NCI-H82 treated with DMSO at 0.1 percent for 48 hours (cell line): ENCODE results near the gene ARL8A.
A peak's percentile ranks its signal among the peaks of the same experiment; 100 is the strongest.
"Not testable (repeated sequence)": the region's sequence is repeated elsewhere in the genome, so short reads cannot be mapped to it uniquely, and the experiment has no call there.

Experiments used
- DNase-seq: peaks from one replicate; lab custom pipeline; 2025; ENCODE audit not compliant: unreplicated experiment; lab: John Stamatoyannopoulos, UW

The ARL8A gene

GRCh38 chr1:202176949-202177927 is 32.7 kb upstream of the ARL8A start:
- no peak for DNase-seq

DNA sequence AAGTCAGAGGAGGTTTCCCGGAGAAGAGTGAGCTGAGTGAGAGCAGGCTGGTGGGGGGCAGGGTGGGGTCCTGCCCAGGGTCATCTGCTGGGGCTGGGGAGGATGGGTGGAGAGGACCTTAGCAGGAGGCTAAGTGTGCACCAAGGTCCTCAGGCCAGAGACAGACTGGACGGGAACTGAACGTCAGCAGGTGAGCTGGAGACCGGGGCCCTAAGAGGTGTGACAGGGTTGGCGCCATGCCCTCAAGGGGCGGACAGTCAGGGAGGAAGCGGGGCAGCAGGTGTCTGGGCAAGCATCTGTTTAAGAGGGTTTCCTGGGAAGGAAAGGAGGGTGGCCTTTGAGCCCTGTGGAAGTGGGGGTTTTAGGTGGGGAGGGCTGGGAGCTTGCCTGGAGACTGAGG is 29.5 kb upstream of the ARL8A start:
- no peak for DNase-seq

GRCh38 chr1:202172015-202172355 is 27.4 kb upstream of the ARL8A start:
- no peak for DNase-seq

GRCh38 chr1:202171292-202172014 is 26.9 kb upstream of the ARL8A start:
- no peak for DNase-seq

- DNase-seq = peak; percentile 27
These were observed 26.2 kb upstream of the ARL8A start for GRCh38 chr1:202170726-202171125.

DNA sequence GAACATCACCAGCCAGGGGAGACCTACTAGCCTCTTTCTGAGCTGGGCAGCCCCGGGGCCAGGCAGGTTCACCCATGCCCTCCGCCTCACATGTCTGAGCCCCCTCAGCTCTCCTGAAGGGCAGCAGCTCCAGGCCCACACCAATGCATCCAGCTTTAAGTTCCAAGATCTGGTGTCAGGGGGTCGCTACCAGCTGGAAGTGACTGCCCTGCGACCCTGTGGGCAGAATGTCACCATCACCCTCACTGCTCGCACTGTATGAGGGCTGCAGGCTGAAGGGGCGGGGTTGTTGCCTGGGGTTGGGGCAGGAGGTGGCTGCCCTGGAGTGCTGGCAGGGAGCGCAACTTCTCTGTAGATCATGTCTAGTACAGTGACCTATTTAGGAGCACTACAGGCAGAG is 24.3 kb upstream of the ARL8A start:
- DNase-seq = no peak

GRCh38 chr1:202167708-202168415 is 23.3 kb upstream of the ARL8A start:
- DNase-seq = no peak

DNA sequence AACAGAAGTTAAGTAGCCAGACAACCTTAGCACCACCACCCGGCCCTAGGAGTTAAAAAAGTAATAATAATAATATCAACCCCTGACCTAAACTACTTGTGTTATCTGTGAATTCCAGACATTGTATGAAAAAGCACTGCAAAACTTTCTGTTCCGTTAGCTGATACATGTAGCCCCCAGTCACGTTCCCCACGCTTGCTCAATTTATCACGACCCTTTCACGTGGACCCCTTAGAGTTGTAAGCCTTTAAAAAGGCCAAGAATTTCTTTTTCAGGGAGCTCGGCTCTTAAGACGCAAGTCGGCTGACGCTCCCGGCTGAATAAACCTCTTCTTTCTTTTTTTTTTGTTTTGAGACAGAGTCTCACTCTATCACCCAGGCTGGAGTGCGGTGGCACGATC is 22.5 kb upstream of the ARL8A start:
- DNase-seq = not testable (repeated sequence)

DNA sequence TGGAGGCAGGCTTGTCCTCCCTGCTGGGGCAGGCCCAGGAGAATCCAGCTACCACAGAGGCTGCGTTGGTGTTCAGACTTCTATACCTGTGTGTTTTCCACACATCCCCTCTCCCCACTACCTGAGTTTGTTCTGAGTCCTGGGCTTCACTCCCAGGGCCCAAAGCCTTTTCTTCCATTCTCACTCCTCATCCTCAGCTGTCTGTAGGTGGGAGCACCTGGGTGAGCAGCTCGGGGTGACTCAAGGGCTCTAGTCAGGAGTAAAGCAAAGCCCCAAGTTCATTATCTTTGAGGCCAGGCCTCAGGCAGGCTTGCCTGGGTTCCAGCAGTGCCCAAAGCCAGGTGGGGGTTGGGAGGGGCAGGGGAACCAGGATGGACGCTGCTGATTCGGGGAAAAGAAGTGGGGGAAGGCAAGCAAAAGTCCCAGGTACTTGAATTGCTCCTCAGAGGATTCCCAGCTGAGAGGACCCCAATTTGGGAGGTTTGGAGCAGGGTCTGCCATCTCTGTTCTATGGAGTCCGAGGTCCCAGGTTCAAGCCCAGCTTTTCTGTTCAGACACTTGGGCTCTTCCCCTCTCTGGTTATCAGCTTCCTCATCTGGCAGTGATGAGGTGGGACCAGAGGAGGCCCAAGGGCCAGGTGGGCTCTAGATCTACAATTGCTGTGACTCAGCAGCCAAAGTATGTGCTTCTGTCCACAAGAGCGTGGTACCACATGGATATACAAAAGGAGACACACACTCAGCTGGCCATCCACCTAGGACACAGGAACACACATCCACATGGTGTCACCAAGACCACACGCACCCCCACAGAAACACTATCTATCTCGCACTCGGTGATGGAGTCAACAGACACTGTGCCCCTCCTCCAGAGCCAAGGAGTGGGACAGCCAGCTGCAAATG is 21.7 kb upstream of the ARL8A start:
- no peak for DNase-seq

- no peak for DNase-seq
These were observed 20.9 kb upstream of the ARL8A start for GRCh38 chr1:202165267-202165941.

- DNase-seq = no peak
These were observed 19.9 kb upstream of the ARL8A start for GRCh38 chr1:202164271-202165037.

DNA sequence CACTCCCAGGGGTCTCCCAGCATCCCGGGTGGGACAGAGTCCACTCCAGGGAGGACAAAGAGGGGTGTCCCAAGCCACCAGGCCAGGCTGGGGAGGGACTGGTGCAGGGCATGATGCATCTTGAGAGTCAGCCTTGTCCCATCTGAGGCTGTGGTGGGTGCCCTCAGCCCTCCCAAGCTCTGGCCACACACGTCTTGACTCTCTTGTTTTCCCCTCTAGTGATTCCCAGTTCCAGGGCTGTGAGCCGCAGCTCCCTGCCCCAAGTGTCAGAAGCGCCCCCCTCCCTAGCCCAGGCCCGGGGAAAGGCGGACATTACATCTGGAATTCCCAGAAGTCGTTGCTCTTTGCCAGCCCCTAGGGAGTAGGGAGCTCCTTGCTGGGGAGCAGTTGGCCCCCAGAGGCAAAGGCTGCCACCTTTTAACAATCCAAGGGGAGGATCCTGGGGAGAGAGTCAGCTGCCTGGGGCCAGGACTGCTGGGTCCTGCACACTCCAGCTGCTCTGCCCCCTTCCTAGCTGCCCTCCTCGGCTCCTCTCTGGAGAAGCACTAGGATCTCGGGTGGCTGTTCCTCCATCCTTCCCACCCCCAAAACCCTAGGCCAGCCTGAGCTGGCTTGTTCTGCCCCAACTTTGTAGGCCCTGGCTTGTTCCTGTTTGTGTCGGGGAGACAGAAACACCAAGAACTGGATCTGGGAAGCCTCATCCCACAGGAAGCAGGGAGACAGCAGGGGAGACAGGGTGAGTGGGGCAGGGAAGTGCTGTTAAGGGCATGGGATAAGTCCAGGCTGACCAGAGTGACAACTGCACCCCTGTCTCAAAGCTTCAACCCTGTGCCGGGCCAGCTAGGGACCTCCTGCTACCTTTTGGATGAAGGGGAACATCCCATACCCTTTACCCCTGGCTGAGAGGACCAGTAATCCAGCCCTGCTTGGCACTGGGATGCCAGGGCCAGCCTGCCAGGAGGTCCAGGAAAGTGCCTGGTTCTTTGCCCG is 19.0 kb upstream of the ARL8A start:
- DNase-seq = no peak

- no peak for DNase-seq
These were observed 18.1 kb upstream of the ARL8A start for GRCh38 chr1:202162418-202163280.

GRCh38 chr1:202162047-202162417 is 17.5 kb upstream of the ARL8A start:
- DNase-seq = no peak

DNA sequence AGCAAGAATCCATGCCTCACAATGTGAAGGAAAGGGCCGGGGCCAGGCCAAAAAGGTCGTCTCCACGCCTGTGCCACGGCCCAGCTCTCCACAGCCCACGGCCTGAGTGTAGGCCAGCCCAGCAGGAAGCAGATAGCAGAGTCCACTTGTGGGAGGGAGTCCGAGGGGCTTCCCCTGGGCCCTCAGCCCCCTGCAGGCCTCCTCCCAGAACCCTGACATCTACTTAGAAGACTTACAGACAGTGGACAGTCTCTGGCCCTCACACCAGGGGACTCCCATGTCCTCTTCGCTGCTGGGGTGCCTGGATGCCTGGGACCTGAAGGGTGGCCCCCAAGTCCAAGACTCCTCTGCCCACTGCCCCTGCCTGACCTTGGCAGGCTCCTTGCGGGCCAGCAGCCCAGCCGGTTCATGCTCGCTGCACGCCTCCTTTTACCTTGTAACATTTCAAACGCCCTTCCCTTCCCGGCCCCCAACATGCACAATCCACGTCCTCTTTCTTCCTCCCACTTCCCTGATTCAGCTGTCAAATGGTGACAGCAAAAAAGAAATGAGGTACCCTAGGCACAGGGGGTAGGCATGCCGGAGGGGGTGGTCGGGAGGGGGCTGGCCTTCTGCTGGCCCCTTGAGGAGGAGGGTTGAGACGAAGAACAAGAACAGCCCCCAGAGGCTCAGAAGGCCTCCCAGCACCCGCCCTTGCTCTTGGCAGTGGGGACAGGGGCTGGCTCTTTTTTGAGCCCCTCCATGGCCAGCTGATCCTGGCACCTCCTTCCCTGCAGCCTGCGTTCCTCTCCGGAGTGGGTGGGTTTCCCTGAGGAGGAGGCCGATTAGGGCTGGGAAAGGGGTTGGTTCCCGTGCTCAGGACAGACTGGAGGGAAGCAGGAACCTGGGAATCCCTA is 16.9 kb upstream of the ARL8A start:
- no peak for DNase-seq

DNA sequence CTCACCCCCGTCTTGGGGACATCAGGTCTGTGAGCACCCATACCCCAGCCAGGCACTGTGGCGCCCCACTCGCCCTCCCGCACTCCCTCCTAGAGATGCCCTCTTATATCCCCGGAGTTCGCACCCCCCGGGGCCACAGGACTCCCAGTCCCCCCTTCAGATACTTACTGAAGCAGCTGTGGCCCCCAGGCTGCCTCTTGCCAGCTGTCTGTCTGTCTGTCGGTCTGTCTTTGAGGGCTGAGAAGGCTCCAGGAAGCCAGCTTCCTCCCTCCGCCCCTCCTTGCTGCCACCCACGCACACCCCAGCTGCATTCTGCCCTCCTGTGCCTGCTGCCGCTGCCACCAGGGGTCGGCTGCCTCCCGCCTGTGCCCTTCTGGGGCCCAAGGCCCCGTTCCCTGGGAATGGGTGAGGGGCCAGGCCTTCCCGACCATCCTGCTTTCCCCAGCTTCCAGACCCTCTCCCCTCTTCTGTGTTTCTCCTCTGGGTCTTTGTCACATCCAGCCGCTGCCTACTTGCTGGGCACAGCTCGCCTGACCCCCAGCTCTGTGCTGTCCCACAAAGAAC is 15.9 kb upstream of the ARL8A start, which contains the start of gene PTPN7:
PTPN7 (minus strand) TSS at position 226 of the 564 bp plus-strand sequence. CDS start 1,200 bp downstream, outside the sequence.
- no peak for DNase-seq
